ENCODE results near the gene PIAS4. TPM values are rescaled to one million over a fixed set of nuclear protein-coding genes. Genes with fewer than 3 reads are reported as not detected.

The PIAS4 gene
- total RNA-seq, 1 donor from 2014 or later: 36.4 TPM

- ATAC-seq (ENCODE audit: low read depth) (no peak), DNase-seq (no peak)
- H3K27me3 Mint-ChIP-seq: no peaks in the 10 kb centered on the region
- no peak for TF ChIP-seq CTCF (IDR thresholded peaks at IDR 0.05)
- ChIA-PET CTCF (no interaction called here), POLR2A (no interaction called here)
- H3K4me3 Mint-ChIP-seq: no peak overlapping the region
- H3K4me1 Mint-ChIP-seq: no peaks in the 10 kb centered on the region
- peaks cover 49% of the 10 kb centered on the region for H3K36me3 Mint-ChIP-seq (ENCODE audit: low read depth)
- H3K27ac Mint-ChIP-seq: no peak overlapping the region
- no peaks in the 10 kb centered on the region for H3K9me3 Mint-ChIP-seq
- intact Hi-C loops (cut with micrococcal nuclease): no loop called here
These were observed 23.0 kb downstream of the PIAS4 start for GRCh38 chr19:4030552-4030951.

- CTCF ChIA-PET: no interaction called here
- Mint-ChIP-seq H3K27ac (no peak overlapping the region), H3K9me3 (no peaks in the 10 kb centered on the region), H3K27me3 (no peaks in the 10 kb centered on the region), H3K4me1 (no peaks in the 10 kb centered on the region), H3K36me3 (ENCODE audit: low read depth) (peaks cover 46% of the 10 kb centered on the region), H3K4me3 (no peak overlapping the region)
- DNase-seq: no peak
- POLR2A ChIA-PET: no interaction called here
- no peak for TF ChIP-seq CTCF (IDR thresholded peaks at IDR 0.05)
- intact Hi-C loops (cut with micrococcal nuclease): no loop called here
- no peak for ATAC-seq (ENCODE audit: low read depth)
These were observed 23.4 kb downstream of the PIAS4 start for GRCh38 chr19:4030981-4031380.

GRCh38 chr19:4031420-4031819 lies 23.9 kb downstream of the PIAS4 start:
- intact Hi-C loops (cut with micrococcal nuclease): no loop called here
- H3K27me3 Mint-ChIP-seq: no peaks in the 10 kb centered on the region
- no peaks in the 10 kb centered on the region for H3K4me1 Mint-ChIP-seq
- H3K4me3 Mint-ChIP-seq: no peak overlapping the region
- ChIA-PET CTCF (no interaction called here), POLR2A (no interaction called here)
- TF ChIP-seq CTCF (IDR thresholded peaks at IDR 0.05): no peak
- no peak overlapping the region for H3K27ac Mint-ChIP-seq
- H3K9me3 Mint-ChIP-seq: no peaks in the 10 kb centered on the region
- H3K36me3 Mint-ChIP-seq (ENCODE audit: low read depth): peaks cover 43% of the 10 kb centered on the region
- no peak for ATAC-seq (ENCODE audit: low read depth)
- DNase-seq: no peak

- intact Hi-C loops (cut with micrococcal nuclease): no loop called here
- TF ChIP-seq CTCF (IDR thresholded peaks at IDR 0.05): no peak
- H3K27me3 Mint-ChIP-seq: no peaks in the 10 kb centered on the region
- peaks cover 36% of the 10 kb centered on the region for H3K36me3 Mint-ChIP-seq (ENCODE audit: low read depth)
- H3K27ac Mint-ChIP-seq: no peak overlapping the region
- ChIA-PET CTCF (no interaction called here), POLR2A (no interaction called here)
- ATAC-seq (ENCODE audit: low read depth) (no peak), DNase-seq (no peak)
- H3K9me3 Mint-ChIP-seq: no peaks in the 10 kb centered on the region
- H3K4me3 Mint-ChIP-seq: no peak overlapping the region
- no peaks in the 10 kb centered on the region for H3K4me1 Mint-ChIP-seq
These were observed 24.9 kb downstream of the PIAS4 start for GRCh38 chr19:4032436-4032835.

GRCh38 chr19:4033028-4033956 lies 25.8 kb downstream of the PIAS4 start:
- no peaks in the 10 kb centered on the region for H3K9me3 Mint-ChIP-seq
- ATAC-seq (ENCODE audit: low read depth): no peak
- H3K36me3 Mint-ChIP-seq (ENCODE audit: low read depth): peaks cover 37% of the 10 kb centered on the region
- no peaks in the 10 kb centered on the region for H3K27me3 Mint-ChIP-seq
- CTCF ChIA-PET: no interaction called here
- no peak for TF ChIP-seq CTCF (IDR thresholded peaks at IDR 0.05)
- H3K27ac Mint-ChIP-seq: no peak overlapping the region
- intact Hi-C loops (cut with micrococcal nuclease): no loop called here
- POLR2A ChIA-PET: no interaction called here
- H3K4me1 Mint-ChIP-seq: no peaks in the 10 kb centered on the region
- DNase-seq: no peak
- H3K4me3 Mint-ChIP-seq: no peak overlapping the region

All from activated B cell treated with CpG ODN at 0.5 μM for 24 hours (primary cell).